DOHH2 (cell line): ENCODE data around the gene CDK5RAP3.

Source experiments
- CTCF ChIP-seq: fragments of 200-600 bp; sonication (generic); IDR thresholded peaks from one replicate; pipeline ENCODE4 v1.5.1; 2014; ENCODE audit warnings: antibody characterized with exemption, mild to moderate bottlenecking, low read depth, low read length; ENCODE audit not compliant: poor library complexity, severe bottlenecking
- EZH2phosphoT487 ChIP-seq: fragments of 200-600 bp; sonication (generic); IDR thresholded peaks from 2 replicates; pipeline ENCODE4 v1.6.1; 2017; ENCODE audit warnings: borderline replicate concordance, mild to moderate bottlenecking, antibody characterized with exemption, low read length, moderate library complexity, mixed read lengths

DNA sequence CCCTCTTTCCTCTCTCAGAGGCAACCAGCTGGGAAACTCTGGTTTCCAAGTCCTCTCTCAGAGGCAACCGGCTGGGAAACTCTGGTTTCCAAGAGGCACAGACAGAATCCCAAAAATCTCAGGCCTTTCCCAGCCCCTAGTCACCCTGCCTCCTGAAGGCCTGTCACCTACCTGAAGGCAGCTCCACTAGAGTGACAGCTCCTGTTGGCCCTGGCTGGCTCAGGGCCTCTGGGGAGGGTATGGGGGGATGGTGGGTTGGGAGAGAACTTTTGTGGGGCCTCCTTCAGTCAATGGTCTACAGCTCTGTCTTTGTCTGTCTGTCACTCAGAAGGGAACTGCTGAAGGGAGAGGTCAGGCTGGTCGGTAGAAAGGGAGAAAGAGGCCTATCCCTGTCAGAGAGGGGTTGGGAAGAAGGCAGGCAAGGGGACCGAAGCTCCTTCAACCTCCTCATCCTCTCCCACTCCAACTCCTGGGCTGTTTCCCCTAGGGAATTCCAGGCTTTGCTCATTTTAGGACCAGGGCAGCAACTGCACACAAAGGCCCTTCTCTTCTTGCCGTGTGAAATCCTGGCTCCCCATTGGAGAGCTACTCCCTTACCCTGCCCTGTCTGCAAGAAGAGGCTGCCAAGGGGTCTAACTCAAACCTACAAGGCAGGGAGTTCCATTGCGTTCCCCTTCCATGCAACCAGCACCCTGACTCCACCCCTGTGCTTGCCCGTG lies 43.1 kb downstream of the CDK5RAP3 start:
- TF ChIP-seq CTCF = no peak
- no peak for TF ChIP-seq EZH2phosphoT487
